Muscle of leg (tissue), 11 donors: Measurements from ENCODE around the gene MYO1D. TPM values are rescaled to one million over a fixed set of nuclear protein-coding genes. Genes with fewer than 3 reads are reported as not detected.
A peak's percentile ranks its signal among the peaks of the same experiment; 100 is the strongest.

Experiments used
- DNase-seq: peaks from one replicate; pipeline ENCODE4 v3.0.0; 2013
- H3K27ac ChIP-seq: one replicate; pipeline ENCODE4 v1.5.1; 2013; ENCODE audit warnings: mild to moderate bottlenecking, low read length, control low read depth
- H3K27me3 ChIP-seq: one replicate; pipeline ENCODE4 v1.6.1; 2013; ENCODE audit warnings: low read length; ENCODE audit not compliant: control insufficient read depth, insufficient read depth
- H3K36me3 ChIP-seq: one replicate; pipeline ENCODE4 v1.6.1; 2013; ENCODE audit warnings: low read length; ENCODE audit not compliant: control insufficient read depth, insufficient read depth
- H3K4me1 ChIP-seq: one replicate; pipeline ENCODE4 v1.6.1; 2013; ENCODE audit warnings: low read length; ENCODE audit not compliant: control insufficient read depth, insufficient read depth
- H3K4me3 ChIP-seq: one replicate; pipeline ENCODE4 v1.5.1; 2013; ENCODE audit warnings: low read length, control low read depth
- H3K9me3 ChIP-seq: replicated peaks from 2 replicates; pipeline ENCODE4 v1.6.1; 2013; ENCODE audit warnings: low read depth, low read length; ENCODE audit not compliant: control insufficient read depth
- WGBS: methylation state at CpG from one replicate; pipeline ENCODE4 v1.1.5; 2013; ENCODE audit warnings: missing lambda C conversion rate; ENCODE audit not compliant: insufficient coverage; 5-methylcytosine and 5-hydroxymethylcytosine counted together
- polyA plus RNA-seq, 8 donors: library from polyadenylated mRNA; unstranded; fragments of 120-200 nt; gene quantifications; one replicate each; pipeline versions ENCODE4 v1.2.1 to v1.2.3, GENCODE V29; 2013; ENCODE audit warnings: inconsistent platforms in 1 of 8, low replicate concordance in 1 of 8; ENCODE audit not compliant: insufficient read length in 8 of 8, insufficient read depth in 1 of 8
- total RNA-seq: library from RNA; stranded (reverse); fragments of 120-200 nt; gene quantifications from one replicate; pipeline ENCODE4 v1.2.4, GENCODE V29; 2013

The MYO1D gene
- total and polyA plus RNA-seq, 9 donors: 4.2 to 10.2 (median 5.4) TPM

DNA sequence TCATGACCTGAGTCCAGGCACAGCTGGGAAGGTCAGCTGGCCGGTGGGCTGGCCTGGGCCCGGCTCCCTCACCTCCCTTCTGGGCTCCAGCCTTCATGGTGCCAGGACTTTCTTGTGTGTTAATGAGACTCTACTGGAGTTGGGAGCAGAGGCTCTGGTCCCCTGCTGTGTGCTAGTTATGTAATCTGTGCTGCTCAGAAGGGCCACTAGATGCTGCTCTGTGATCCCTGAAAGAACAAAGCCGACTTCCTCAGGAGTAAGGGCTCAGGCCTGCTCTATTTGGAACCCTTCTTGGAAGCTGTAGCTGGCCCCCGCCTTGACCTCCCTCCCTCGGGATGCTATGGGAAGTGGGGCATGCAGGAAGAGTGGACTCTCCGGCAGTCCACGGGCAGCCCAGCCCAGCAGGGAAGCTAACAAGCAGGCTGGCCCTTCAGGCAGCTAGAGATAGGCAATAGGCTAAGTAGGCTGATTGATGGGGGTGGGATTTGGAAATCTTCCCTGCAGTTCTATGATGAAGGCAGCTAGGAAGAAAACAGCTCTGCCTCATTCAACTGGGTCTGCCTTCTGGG, 393.4 kb downstream of the MYO1D start:
- no peaks in the 10 kb centered on the region for H3K9me3 ChIP-seq
- WGBS: 3% methylated on average over 5 of the region's 7 CpGs
- peaks cover 50% of the 10 kb centered on the region for H3K36me3 ChIP-seq
- peaks cover 38% of the 10 kb centered on the region for H3K4me1 ChIP-seq
- peak overlapping the region; percentile 77 for H3K27ac ChIP-seq
- no peaks in the 10 kb centered on the region for H3K27me3 ChIP-seq
- peak; percentile 94 for DNase-seq
- H3K4me3 ChIP-seq: no peak overlapping the region

DNA sequence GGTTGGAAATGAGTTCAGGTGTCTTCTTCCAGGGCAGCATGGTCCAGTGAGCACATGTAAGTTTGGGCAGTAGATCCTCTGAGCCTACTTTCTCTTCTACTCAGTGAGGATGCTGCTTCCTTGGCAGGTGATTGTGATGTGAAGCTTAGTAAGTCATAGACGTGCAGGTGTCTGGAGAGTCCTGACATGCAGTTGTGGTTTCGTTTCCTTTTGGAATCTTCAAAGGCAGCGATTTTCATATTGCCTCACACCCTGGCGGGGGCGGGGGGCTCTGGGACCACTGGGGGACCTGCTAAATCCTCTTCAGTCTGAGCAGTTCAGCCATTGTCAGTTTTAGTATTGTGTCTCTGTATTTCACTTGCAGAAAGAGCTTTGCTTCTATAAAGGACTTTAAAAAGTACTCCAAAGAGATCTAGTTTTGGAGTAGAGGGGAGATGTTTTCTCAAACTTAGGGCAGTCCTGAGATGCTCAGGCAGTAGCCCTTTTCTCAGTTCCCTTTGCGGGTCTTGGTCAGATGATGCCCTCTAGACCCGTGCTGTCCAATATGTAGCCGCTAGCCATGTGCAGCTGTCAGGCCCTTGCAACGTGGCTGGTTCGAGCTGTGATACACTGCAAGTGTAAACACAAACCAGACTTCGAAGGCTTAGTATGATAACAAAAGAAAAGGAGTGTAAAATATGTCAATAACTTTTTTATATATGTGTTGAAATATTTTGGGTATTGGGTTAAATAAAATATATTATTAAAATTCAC, 394.2 kb downstream of the MYO1D start:
- 72% methylated on average over 5 of the region's 11 CpGs for WGBS
- peaks cover 31% of the 10 kb centered on the region for H3K4me1 ChIP-seq
- no peak overlapping the region for H3K4me3 ChIP-seq
- no peaks in the 10 kb centered on the region for H3K27me3 ChIP-seq
- peak overlapping the region; percentile 77 for H3K27ac ChIP-seq
- no peaks in the 10 kb centered on the region for H3K9me3 ChIP-seq
- no peak for DNase-seq
- H3K36me3 ChIP-seq: peaks cover 49% of the 10 kb centered on the region

- Histone ChIP-seq H3K27me3 (no peaks in the 10 kb centered on the region), H3K36me3 (peaks cover 61% of the 10 kb centered on the region), H3K4me3 (no peak overlapping the region), H3K9me3 (no peaks in the 10 kb centered on the region), H3K4me1 (peaks cover 27% of the 10 kb centered on the region), H3K27ac (no peak overlapping the region)
- 62% methylated on average over 2 of the region's 8 CpGs for WGBS
- no peak for DNase-seq
Observed at GRCh38 chr17:32481193-32481592, 395.7 kb downstream of the MYO1D start.

DNA sequence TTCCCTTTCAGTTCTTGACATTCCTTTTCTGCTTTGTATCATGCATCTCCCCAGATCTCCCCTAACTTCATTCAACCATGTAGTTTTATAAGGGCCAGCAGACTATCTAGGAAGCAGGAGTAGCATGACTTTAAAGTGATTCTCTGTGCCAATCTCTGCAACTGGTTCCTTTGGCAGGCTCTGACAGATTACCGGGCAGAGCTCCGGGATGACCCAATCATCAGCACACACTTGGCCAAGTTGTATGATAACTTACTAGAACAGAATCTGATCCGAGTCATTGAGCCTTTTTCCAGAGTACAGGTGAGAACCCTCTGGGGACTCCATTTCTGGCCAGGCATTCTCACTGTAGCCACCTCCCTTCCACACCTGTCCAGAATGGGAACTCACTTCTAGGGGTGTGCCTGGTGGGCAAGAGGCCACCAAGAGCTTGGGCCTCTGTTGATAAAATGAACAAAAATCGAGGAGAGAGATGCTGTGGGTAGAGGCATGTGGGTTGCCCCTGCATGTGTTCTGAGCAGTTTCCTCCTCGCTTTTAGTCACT, 397.8 kb downstream of the MYO1D start:
- Histone ChIP-seq H3K4me3 (no peak overlapping the region), H3K27ac (no peak overlapping the region), H3K4me1 (peaks cover 13% of the 10 kb centered on the region), H3K9me3 (no peaks in the 10 kb centered on the region), H3K27me3 (no peaks in the 10 kb centered on the region), H3K36me3 (peaks cover 80% of the 10 kb centered on the region)
- no peak for DNase-seq
- 90% methylated on average over 5 of the region's 5 CpGs for WGBS

GRCh38 chr17:32477220-32477619, 399.7 kb downstream of the MYO1D start:
- no peak for DNase-seq
- Histone ChIP-seq H3K4me3 (no peak overlapping the region), H3K27me3 (no peaks in the 10 kb centered on the region), H3K27ac (no peak overlapping the region), H3K9me3 (no peaks in the 10 kb centered on the region), H3K36me3 (peaks cover 88% of the 10 kb centered on the region), H3K4me1 (no peaks in the 10 kb centered on the region)
- WGBS: 88% methylated on average over 3 of the region's 8 CpGs

- 71% methylated on average over 1 of the region's 3 CpGs for whole genome bisulfite sequencing
- no peak overlapping the region for H3K27ac ChIP-seq
- no peaks in the 10 kb centered on the region for H3K27me3 ChIP-seq
- no peak for DNase-seq
- no peaks in the 10 kb centered on the region for H3K9me3 ChIP-seq
- H3K4me1 ChIP-seq: no peaks in the 10 kb centered on the region
- H3K4me3 ChIP-seq: no peak overlapping the region
- peaks cover 88% of the 10 kb centered on the region for H3K36me3 ChIP-seq
Observed at GRCh38 chr17:32475258-32475657, 401.7 kb downstream of the MYO1D start.

GRCh38 chr17:32471652-32472051, 405.3 kb downstream of the MYO1D start:
- Histone ChIP-seq H3K27me3 (no peaks in the 10 kb centered on the region), H3K4me3 (no peak overlapping the region), H3K9me3 (no peaks in the 10 kb centered on the region), H3K36me3 (peaks cover 77% of the 10 kb centered on the region), H3K27ac (no peak overlapping the region), H3K4me1 (no peaks in the 10 kb centered on the region)
- WGBS: 83% methylated on average over 1 of the region's 4 CpGs
- no peak for DNase-seq

DNA sequence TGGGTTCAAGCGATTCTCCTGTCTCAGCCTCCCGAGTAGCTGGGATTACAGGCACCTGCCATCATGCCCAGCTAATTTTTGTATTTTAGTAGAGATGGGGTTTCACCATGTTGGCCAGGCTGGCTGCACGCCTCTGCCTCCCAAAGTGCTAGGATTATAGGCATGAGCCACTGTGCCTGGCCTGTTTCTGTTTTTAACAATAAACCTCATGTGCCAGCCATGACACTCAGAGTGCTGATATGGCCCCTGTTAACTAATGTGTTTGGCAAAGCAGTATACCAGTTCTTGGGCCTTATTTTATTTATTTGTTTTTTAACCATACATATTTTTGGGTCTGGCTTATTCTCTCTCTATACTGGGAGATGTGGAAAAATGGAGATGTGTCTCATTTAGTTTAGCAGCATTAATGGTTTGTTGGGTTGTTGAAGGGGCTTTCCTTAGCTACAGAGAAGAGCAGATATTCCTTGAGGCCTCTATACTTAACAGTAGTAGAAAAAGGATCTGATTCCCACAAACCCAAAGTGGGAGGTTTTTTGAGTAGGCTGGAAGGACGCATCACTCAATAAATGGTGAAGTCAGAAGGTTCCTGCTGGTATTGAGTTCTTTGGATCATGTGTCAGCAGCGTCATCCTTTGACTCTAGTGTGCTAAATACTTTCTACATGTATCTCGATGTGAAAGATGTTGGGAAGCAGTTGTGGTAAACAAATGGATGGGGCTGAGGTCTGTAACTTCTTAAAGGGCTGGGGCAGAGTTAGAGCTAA, 406.3 kb downstream of the MYO1D start:
- Histone ChIP-seq H3K27me3 (no peaks in the 10 kb centered on the region), H3K4me3 (no peak overlapping the region), H3K4me1 (no peaks in the 10 kb centered on the region), H3K36me3 (peaks cover 72% of the 10 kb centered on the region), H3K9me3 (no peaks in the 10 kb centered on the region), H3K27ac (no peak overlapping the region)
- DNase-seq: no peak
- no CpG with 5 or more reads among the region's 6 CpGs for WGBS

DNA sequence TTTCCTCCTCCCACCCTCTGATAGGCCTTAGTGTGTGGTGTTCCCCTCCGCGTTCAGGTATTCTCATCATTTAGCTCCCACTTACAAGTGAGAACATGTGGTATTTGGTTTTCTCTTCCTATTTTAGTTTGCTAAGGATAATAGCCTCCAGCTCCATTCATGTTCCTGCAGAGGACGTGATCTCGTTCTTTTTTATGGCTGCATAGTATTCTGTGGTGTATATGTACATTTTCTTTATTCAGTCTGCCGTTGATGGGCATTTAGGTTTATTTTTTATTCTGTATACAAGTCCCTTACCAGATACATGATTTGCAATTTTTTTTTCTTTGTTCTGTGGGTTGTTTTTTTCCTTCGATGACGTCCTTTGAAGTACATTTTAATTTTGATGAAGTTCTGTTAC, 409.0 kb downstream of the MYO1D start:
- Histone ChIP-seq H3K27me3 (no peaks in the 10 kb centered on the region), H3K4me1 (no peaks in the 10 kb centered on the region), H3K36me3 (peaks cover 60% of the 10 kb centered on the region), H3K4me3 (no peak overlapping the region), H3K27ac (no peak overlapping the region), H3K9me3 (no peaks in the 10 kb centered on the region)
- no CpG with 5 or more reads among the region's 7 CpGs for WGBS
- no peak for DNase-seq

- Histone ChIP-seq H3K9me3 (no peaks in the 10 kb centered on the region), H3K27ac (no peak overlapping the region), H3K36me3 (peaks cover 49% of the 10 kb centered on the region), H3K4me1 (no peaks in the 10 kb centered on the region), H3K27me3 (no peaks in the 10 kb centered on the region), H3K4me3 (no peak overlapping the region)
- WGBS: no CpG with 5 or more reads among the region's 1 CpG
- no peak for DNase-seq
Observed at GRCh38 chr17:32464374-32464773, 412.6 kb downstream of the MYO1D start.
